Loucy (cell line): ENCODE results near the gene TSPAN3.

Experiments used
- CTCF ChIP-seq: fragments of 200-600 bp; sonication (generic); conservative IDR thresholded peaks from 2 replicates; pipeline ENCODE4 v1.5.1; 2014; ENCODE audit warnings: mild to moderate bottlenecking, antibody characterized with exemption, low read length
- EZH2phosphoT487 ChIP-seq: fragments of 200-600 bp; IDR thresholded peaks from 2 replicates; pipeline ENCODE4 v1.6.1; 2018; ENCODE audit warnings: antibody characterized with exemption, mild to moderate bottlenecking, moderate library complexity, borderline replicate concordance

GRCh38 chr15:77030928-77031375 lies 40.0 kb downstream of the TSPAN3 start:
- TF ChIP-seq CTCF (no peak), EZH2phosphoT487 (no peak)
